GM12891 (cell line): ENCODE data around the gene HOPX.

ENCODE experiments used
- PAX5 ChIP-seq: IDR thresholded peaks from 2 replicates; pipeline ENCODE4 v1.6.1; 2011; ENCODE audit warnings: low read length, moderate library complexity, mild to moderate bottlenecking; ENCODE audit not compliant: insufficient read depth, severe bottlenecking
- POLR2A ChIP-seq: IDR thresholded peaks from 2 replicates; pipeline ENCODE4 v1.6.1; 2011; ENCODE audit warnings: low read depth, low read length, control low read depth
- POLR2AphosphoS5 ChIP-seq: IDR thresholded peaks from 2 replicates; pipeline ENCODE4 v1.6.1; 2011; ENCODE audit warnings: low read depth, low read length, control low read depth
- POU2F2 ChIP-seq: IDR thresholded peaks from 2 replicates; pipeline ENCODE4 v1.6.1; 2011; ENCODE audit warnings: low read depth, mild to moderate bottlenecking, control low read depth, low read length, moderate library complexity
- SPI1 ChIP-seq: IDR thresholded peaks from 2 replicates; pipeline ENCODE4 v1.6.1; 2011; ENCODE audit warnings: low read depth, low read length, control low read depth
- TAF1 ChIP-seq: IDR thresholded peaks from 2 replicates; pipeline ENCODE4 v1.6.1; 2011; ENCODE audit warnings: low read depth, low read length, control low read depth

- no peak for TF ChIP-seq POLR2A
- no peak for TF ChIP-seq POLR2AphosphoS5
- no peak for TF ChIP-seq PAX5
- no peak for TF ChIP-seq TAF1
- TF ChIP-seq SPI1 = no peak
- no peak for TF ChIP-seq POU2F2
Observed at GRCh38 chr4:56723659-56724230, 42.6 kb upstream of the HOPX start.
